Stimulated activated CD4-positive, alpha-beta T cell treated with anti-CD3 and anti-CD28 coated beads, TNF-alpha, amount 100 ng/mL, for 4 hours (primary cell): ENCODE results near the gene IL15RA.
"Not testable (repeated sequence)": the region's sequence is repeated elsewhere in the genome, so short reads cannot be mapped to it uniquely, and the experiment has no call there.

ENCODE experiments used
- DNase-seq, 3 experiments: peaks; one replicate each; pipeline ENCODE4 v3.0.0-alpha.2; 2020; ENCODE audit warnings: low read depth in 3 of 3

IL15RA gene

DNA sequence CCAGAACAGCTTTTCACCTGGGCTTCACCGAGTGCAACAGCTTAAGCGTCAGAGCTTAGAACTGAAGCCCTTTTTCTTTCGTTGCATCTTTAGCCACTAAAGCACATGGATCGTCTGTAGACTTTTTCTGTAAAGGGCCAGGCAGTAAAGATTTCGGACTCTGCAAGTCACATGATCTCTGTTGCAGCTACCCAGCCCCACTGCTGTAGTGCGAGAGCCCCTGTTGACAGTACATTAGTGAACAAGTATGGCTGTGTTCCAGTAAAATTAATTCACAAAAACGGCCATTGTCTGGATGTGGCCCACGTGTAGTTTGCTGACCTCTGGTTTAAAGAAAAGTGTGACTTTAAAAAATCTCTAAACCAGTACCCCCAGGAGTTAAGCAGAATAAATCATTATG is 47.9 kb downstream of the IL15RA start:
- DNase-seq, result no peak

DNA sequence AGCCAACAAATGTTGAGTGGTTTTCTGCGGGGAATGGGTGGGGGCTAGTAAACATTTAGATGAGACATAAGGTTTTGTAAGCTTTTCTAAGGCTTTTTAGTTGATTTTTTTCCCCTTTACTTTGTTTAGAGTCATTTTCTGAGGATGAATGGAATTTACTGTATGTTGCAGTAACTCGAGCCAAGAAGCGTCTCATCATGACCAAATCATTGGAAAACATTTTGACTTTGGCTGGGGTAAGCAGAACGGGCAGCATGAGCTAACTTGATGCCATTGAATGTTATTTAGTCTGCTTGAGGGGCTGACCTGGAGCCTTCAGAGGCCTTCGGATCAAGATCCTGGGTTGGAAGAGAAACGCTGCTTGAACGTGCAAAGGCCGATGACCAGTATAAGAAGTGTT is 50.0 kb downstream of the IL15RA start:
- DNase-seq, result no peak

DNA sequence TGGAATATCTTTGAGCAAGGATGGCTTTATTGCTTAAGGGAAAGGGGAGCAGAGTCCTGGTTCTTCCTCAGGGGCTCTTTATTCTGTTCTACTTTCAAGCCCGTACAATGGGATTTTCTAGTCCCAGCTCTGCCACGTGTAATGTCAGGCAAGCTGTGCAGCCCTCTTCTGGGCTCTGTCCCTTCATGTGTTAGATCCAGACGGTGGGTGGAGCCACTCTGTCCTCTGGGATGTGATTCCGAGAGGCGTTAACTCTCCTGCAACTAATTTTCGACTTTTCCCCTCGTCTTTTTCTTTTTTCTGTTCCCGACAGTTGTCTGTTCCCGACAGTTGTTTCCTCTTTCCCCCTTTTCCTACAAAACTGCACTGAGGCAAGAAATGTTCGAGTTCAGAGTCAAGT is 52.5 kb downstream of the IL15RA start:
- DNase-seq, result no peak

DNA sequence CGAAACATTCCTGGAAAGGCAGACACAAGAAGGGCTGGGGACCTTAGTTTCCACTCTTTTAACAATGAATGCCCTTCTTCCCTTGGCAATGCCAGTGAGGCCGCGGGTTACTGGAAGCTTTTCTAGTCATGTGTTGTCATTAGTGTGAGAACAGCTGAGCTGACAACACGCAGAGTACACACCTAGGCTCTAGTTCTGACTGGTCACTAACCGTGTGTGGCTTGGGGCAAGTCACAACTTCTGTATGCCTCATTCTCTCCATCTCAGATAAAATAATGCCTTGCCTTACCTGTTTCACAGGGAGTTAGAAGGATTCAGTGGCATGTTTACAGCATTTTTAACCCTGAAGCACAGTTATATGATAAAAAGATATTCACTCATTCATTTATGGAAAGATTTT is 55.6 kb downstream of the IL15RA start:
- no peak for DNase-seq

DNA sequence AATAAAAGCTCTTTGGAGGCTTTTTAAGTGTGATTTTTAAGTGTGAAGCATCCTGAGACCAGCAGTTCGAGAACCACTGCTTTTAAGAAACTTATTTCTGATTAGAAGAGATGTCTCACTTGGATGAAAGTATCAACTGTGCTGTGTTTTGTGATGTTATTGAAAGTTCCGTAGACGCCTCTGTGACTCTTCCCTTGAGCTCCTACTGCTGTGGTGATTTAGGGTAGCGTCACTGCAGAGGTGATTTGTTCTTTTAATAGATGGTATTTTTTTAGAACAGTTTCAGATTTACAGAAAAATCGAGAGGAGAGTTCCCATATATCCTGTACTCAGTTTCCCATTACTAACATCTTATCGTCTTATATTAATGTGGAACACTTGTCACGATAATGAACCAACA is 57.8 kb downstream of the IL15RA start:
- no peak for DNase-seq

DNA sequence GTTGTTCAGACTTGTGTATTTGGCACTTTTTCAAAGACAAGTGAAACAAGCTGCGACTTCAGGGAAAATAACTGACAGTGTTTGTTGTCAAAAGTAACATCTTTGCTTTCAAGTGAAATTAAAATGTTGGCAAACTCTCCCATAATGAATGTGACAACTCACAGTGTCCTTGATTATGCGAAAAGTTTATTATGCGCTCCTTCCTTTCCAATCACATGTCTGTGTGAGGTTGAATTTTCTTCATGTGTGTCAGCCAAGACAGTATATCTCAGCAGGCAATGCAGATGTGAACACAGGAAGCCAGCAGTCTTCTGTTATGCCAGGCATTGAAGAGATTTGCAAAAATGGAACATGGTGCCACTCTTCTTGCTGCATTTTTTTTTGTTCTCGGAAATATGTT is 58.6 kb downstream of the IL15RA start:
- DNase-seq, result no peak

DNA sequence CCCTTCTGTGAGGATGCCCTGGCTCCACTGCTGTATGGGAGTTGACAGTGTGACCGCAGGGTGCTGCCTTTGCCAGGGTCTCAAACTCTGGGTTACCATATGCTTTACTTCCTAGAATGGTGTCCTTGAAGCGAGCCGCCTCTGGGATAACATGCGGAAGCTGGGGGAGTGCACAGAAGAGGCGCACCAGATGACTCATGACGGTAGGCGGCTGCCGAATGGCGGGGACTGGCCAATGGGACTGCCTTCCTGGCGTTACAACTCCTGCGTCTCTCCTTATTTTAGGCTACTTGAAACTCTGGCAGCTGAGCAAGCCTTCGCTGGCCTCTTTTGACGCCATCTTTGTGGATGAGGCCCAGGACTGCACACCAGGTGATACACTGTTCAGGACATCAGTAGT is 60.0 kb downstream of the IL15RA start:
- no peak for DNase-seq

DNA sequence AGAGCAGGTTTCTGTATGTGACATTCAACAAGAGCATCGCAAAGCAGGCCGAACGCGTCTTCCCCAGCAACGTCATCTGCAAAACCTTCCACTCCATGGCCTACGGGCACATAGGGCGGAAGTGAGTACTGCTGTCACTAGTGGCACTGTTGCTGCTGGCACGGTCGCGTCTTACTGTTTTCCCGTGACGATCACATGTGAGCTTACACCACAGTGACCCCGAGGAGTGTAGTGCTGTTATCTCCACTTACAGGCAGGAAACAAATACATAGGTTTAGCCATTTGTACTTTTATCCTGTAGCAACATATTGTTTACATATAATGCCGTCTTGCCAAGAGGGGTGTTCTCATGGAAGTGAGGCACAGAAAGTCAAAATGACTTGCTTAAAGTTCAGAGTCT is 61.9 kb downstream of the IL15RA start:
- no peak for DNase-seq

DNA sequence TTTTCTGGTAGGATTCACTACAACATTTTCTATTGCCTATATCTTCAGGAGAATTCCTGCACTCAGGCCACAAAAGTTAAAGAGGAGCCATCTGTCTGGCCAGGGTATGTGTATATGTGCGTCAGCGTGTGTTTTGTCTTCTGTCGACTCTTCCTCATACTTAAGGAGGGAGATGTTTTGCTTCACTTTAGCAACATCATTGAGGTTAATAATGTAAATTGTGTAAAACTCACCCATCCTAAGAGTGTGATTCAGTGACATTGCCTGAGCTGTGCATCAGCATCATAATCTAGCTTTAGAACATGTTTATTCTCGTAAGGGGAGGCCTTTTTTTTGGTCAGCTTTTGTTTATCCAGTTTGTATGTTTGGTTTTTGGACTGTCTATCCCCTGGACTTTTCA is 63.6 kb downstream of the IL15RA start:
- no peak for DNase-seq

DNA sequence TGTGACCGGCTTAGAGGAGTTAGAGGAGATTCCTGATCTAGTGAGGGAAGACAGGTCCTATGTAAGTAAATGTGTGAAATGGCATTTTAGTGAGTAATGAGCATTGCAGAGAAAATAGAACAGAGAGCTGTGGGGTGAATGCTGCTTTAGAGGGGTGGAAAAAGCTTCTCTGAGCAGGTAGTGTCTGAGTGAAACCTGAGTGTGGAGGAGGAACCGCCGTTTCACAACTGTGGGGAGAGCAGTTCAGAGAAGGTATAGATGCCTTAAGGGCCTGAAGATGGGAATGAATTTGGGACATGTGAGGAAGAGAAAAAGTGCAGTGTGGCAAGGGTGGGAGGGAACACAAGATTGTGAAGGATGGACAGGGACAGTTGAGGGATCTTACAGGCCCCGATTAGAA is 65.7 kb downstream of the IL15RA start:
- DNase-seq, result no peak

DNA sequence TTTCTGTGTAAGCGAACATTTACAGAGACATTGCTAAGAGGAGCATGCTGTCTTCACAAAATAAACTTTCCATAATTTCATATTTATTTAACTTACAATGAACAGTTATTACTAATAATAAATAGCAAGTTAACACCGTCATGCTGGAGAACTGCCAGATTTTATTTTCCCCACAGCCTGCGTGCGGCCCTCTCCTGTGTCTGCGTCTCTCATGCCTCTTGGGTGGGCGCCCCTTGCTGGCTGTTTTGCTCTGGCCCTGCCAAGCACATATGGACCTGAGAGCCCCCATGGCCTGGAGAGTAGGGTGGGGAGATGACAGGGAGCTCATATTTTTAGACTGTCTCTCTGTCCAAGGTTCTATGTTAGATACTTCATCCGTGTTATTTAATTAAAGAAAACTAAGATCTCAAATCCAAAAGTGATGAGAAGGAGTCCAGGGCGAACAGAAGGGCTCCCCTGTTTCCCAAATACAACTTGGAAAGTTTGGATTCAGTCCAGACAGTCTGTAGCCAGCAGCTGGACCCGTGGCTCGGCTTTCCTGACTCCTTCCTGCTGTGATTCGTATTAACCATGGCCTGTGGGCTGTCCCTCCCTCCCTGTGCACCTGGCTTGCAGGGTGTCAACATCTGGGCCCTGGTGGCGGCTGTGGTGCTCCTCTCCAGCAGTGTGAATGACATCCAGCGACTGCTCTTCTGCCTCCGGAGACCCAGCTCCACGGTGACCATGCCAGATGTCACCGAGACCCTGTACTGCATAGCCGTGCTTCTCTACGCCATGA is 66.8 kb downstream of the IL15RA start:
- DNase-seq, result no peak

DNA sequence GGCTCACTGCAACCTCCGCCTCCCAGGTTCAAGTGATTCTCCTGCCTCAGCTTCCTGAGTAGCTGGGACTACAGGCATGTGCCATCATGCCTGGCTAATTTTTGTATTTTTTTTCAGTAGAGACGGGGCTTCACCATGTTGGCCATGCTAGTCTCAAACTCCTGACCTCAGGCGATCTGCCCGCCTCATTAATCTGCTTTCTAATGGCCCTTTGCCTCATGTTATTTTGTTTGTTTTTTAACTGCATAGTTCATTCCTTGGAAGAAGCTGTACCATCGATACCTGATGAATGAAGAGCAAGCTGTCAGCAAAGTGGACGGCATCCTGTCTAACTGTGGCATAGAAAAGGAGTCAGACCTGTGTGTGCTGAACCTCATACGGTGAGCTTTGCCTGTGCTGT is 68.7 kb downstream of the IL15RA start:
- not testable (repeated sequence) for DNase-seq

DNA sequence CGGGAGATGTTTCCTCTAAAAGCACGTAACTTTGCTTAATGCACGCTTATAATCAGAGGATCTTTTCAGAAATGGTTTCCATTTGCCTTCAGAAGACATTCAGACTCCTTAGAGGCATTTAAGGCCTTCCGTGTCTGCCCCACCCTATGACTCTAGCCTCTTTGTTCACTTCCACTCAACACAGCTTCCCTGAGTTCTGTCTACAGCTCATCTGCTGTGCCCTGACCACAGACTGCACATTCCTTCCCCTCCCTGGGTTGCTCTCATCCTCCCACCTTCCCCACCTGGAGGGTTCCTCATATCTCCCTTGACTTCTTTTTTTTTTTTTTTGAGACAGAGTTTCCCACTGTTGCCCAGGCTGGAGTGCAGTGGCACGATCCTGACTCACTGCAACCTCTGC is 70.7 kb downstream of the IL15RA start:
- no peak for DNase-seq

DNA sequence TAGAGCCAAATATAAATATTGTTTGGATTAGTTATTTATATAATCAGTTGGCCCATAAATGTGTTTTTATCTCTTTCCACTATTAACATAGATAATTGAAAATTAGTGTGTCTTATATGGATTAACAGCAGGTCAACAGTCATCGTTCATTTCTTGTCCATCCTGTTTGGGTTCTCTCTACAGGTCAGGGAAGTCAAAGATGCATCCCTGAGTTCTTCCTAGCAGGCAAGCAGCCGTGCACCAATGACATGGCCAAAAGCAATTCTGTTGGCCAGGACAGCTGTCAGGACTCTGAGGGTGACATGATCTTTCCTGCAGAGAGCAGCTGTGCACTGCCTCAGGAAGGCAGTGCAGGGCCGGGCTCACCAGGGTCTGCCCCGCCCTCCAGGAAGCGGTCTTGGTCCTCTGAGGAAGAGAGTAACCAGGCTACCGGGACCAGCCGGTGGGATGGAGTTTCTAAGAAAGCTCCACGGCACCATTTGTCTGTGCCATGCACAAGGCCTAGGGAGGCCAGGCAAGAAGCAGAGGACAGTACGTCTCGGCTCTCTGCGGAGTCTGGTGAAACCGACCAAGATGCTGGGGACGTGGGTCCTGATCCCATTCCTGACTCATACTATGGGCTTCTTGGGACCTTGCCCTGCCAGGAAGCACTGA is 71.4 kb downstream of the IL15RA start:
- no peak for DNase-seq

DNA sequence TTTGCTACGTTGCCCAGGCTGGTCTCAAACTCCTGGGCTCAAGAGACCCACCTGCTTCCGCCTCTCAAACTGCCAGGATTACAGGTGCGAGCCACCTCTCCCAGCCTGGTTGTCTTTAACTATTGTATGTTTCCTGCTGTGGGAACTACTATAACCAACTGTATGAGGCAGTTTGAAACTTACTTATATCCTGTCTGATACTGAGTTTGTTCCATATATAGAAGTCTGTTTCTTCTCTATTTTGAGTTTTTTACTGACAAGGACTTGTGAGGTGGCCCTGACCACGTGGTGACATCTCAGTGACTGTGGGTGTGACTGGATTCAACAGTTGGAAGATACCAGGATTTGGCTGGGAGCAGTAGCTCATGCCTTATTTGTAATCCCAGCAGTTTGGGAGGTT is 73.1 kb downstream of the IL15RA start:
- no peak for DNase-seq

DNA sequence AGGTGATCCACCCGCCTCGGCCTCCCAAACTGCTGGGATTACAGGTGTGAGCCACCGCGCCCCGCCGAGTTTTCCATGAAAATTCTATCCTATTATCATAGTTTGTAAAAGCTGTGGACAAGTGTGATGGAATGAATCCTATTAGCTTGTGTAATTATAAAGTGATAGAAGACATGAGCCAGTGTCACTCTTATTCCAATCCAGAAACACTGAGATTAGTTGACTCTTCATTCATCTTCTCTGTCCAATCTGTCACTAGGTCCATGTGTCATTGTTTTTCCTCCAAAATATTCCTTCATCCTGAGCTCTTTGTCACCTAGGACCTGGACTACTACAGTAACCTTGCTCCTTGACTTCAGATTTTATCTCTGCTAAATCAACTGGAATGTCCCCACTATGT is 73.8 kb downstream of the IL15RA start:
- no peak for DNase-seq

DNA sequence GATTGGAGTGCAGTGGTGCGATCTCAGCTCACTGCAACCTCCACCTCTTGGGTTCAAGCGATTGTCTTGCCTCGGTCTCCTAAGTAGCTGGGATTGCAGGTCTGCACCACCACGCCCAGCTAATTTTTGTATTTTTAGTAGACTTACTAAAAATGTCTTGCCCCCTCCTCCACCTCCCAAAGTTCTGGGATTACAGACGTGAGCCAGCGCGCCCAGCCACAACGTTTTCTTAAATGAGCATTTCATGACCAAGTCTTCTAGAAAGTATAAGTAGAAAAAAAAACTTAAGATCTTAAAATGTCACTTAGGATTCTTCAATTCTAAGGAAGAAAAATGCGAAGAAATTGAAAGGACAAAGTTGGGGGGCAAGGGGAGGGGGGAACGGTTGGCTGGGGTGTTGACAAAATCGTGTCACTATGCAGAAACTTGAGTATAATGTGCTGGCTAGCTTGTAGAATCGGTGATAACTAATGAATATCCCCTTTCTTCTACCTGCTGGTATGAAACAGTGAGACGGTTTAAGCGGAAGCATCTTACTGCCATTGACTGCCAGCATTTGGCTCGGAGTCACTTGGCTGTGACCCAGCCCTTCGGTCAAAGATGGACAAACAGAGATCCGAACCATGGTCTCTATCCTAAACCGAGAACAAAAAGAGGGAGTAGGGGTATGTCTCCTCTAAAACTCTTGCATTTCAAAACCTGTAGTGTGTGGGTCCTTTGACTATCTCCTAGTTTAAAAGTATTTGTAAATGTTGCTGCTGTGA is 74.7 kb downstream of the IL15RA start:
- no peak for DNase-seq
